Measurements from ENCODE around the gene ALDH1A2.

ALDH1A2 gene

GRCh38 chr15:57941816-57942215, 123.7 kb downstream of the ALDH1A2 start:
- no peak for DNase-seq

GRCh38 chr15:57932348-57932747, 133.2 kb downstream of the ALDH1A2 start:
- DNase-seq, result no peak

- no peak for DNase-seq
These were observed 133.9 kb downstream of the ALDH1A2 start for GRCh38 chr15:57931570-57931969.

GRCh38 chr15:57927091-57927631, 138.3 kb downstream of the ALDH1A2 start:
- peak; percentile 0 for DNase-seq

- DNase-seq, result no peak
These were observed 139.9 kb downstream of the ALDH1A2 start for GRCh38 chr15:57925650-57926049.

- DNase-seq, result no peak
These were observed 140.9 kb downstream of the ALDH1A2 start for GRCh38 chr15:57924598-57924997.

- no peak for DNase-seq
These were observed 141.8 kb downstream of the ALDH1A2 start for GRCh38 chr15:57923750-57924149.

- DNase-seq, result no peak
These were observed 142.2 kb downstream of the ALDH1A2 start for GRCh38 chr15:57923306-57923705.

- DNase-seq, result no peak
These were observed 142.7 kb downstream of the ALDH1A2 start for GRCh38 chr15:57922776-57923175.

GRCh38 chr15:57921371-57921770, 144.1 kb downstream of the ALDH1A2 start:
- DNase-seq, result no peak

- no peak for DNase-seq
These were observed 144.6 kb downstream of the ALDH1A2 start for GRCh38 chr15:57920911-57921310.

- no peak for DNase-seq
These were observed 145.8 kb downstream of the ALDH1A2 start for GRCh38 chr15:57919754-57920153.

- DNase-seq, result no peak
These were observed 147.5 kb downstream of the ALDH1A2 start for GRCh38 chr15:57917998-57918397.

GRCh38 chr15:57916695-57917094, 148.8 kb downstream of the ALDH1A2 start:
- DNase-seq, result no peak

GRCh38 chr15:57915827-57916531, 149.5 kb downstream of the ALDH1A2 start:
- no peak for DNase-seq

GRCh38 chr15:57914350-57915055, 151.0 kb downstream of the ALDH1A2 start:
- DNase-seq, result no peak

- DNase-seq, result no peak
These were observed 154.3 kb downstream of the ALDH1A2 start for GRCh38 chr15:57911247-57911646.

- no peak for DNase-seq
These were observed 154.8 kb downstream of the ALDH1A2 start for GRCh38 chr15:57910672-57911071.

GRCh38 chr15:57909388-57909787, 156.1 kb downstream of the ALDH1A2 start:
- DNase-seq, result no peak

- no peak for DNase-seq
These were observed 161.9 kb downstream of the ALDH1A2 start for GRCh38 chr15:57903626-57904025.

Data from NCI-H2107 (cell line).